Esophagus squamous epithelium (tissue), 5 donors: ENCODE results near the gene CUEDC1. TPM values are rescaled to one million over a fixed set of nuclear protein-coding genes. Genes with fewer than 3 reads are reported as not detected.

ENCODE experiments used
- DNase-seq: peaks from one replicate; lab custom pipeline; 2025; lab: John Stamatoyannopoulos, UW
- H3K27ac ChIP-seq, 4 donors: fragments of 200-600 bp; sonication (generic); one replicate each; pipeline ENCODE4 v1.5.1; 2016 to 2019; ENCODE audit warnings: mild to moderate bottlenecking in 1 of 4
- H3K27me3 ChIP-seq, 4 donors: fragments of 200-600 bp; sonication (generic); 1 replicate in 3 of 4; 2 replicates in 1 of 4; pipeline versions ENCODE4 v1.5.1 to v1.6.0; 2017 to 2021; ENCODE audit warnings: antibody characterized with exemption in 1 of 4
- H3K36me3 ChIP-seq, 3 donors: fragments of 200-600 bp; sonication (generic); one replicate each; pipeline ENCODE4 v1.5.1; 2016 to 2019
- H3K4me1 ChIP-seq, 3 donors: fragments of 200-600 bp; sonication (generic); one replicate each; pipeline ENCODE4 v1.5.1; 2017 to 2019
- H3K4me3 ChIP-seq, 4 donors: fragments of 200-600 bp; sonication (generic); 1 replicate in 3 of 4; 2 replicates in 1 of 4; pipeline ENCODE4 v1.5.1; 2016 to 2019; ENCODE audit warnings: mild to moderate bottlenecking in 2 of 4, moderate library complexity in 1 of 4
- H3K9me3 ChIP-seq, 3 donors: fragments of 200-600 bp; sonication (generic); one replicate each; pipeline ENCODE4 v1.5.1; 2016 to 2019
- POLR2A ChIP-seq, 4 donors: fragments of 450-650 bp; IDR thresholded peaks; one replicate each; pipeline ENCODE4 v1.6.1; 2017; ENCODE audit warnings: antibody characterized with exemption in 4 of 4, mild to moderate bottlenecking in 4 of 4, moderate library complexity in 3 of 4
- WGBS, 2 donors: methylation state at CpG; one replicate each; pipeline ENCODE4 v1.1.5; 2018; 5-methylcytosine and 5-hydroxymethylcytosine counted together
- intact Hi-C: fragments of 100-400 bp; cut with DNase I; formaldehyde crosslinking; loops from one replicate; pipeline ENCODE4 v1.15.0; 2022
- total RNA-seq, 4 donors: library from RNA; depleted of rRNA; stranded (reverse); fragments of >200 nt; gene quantifications; one replicate each; pipeline ENCODE4 v1.1.0, GENCODE V29; 2016
- TF ChIP-seq, protein P1 (sequence below), 6 experiments: fragments of 450-650 bp in 4 of 6; fragments of 200-600 bp in 2 of 6; sonication (generic) in 2 of 6; IDR thresholded peaks; one replicate each; pipeline ENCODE4 v1.5.1; 2016 to 2019; ENCODE audit warnings: antibody characterized with exemption in 6 of 6, mild to moderate bottlenecking in 4 of 6, moderate library complexity in 4 of 6
- donor health status: DM: yes; HTN: yes; CAD: no.

CUEDC1 gene
- total RNA-seq, 4 donors from 2014 or later = 7.4 to 27.3 (median 18.4) TPM

DNA sequence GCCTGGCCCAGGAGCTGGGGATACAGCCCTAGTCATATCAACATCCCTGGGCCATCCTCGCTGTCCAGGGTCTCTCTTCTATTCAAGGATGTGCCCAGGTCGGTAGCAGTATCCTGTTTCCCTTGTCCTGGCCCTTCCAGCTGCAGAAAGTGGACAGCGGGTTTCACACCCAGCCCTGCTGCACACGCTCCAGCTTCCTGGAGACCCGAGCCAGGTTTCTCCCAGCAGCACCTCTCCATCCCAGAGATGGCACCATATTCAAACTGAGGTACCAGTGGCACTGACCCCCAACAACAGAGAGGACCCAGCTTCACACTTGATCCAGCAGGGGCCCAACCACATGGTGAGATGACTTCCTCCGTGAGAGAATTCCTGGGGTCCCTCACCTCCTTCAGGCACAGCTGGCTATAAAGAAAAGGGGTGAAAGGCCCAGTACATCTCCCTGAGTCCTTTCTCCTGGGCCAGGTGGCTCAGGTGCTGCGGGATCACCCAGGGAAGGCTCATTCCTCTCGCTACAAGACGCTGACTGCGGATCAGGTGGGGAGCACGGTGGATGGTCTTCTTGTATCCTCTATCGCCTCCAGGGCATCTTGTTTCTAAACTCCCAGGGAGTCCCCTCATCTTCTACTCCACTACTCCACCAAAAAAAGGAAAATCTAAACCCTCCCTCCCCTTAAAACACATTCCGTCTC lies 1.4 kb downstream of the CUEDC1 start:
- Histone ChIP-seq H3K36me3 (no peaks in the 10 kb centered on the region), H3K4me3 (peak overlapping the region; percentile 67 to 92 (median 88)), H3K4me1 (peaks cover 50 to 73% (median 52%) of the 10 kb centered on the region in 3 donors), H3K27ac (peak overlapping the region; percentile 93 to 98 (median 95)), H3K27me3 (no peaks in the 10 kb centered on the region), H3K9me3 (no peaks in the 10 kb centered on the region)
- intact Hi-C loops = loop anchor here (10.0 kb wide), 1 partner anchor 89 kb away; no protein-coding TSS in a partner anchor
- TF ChIP-seq, protein P1, sequence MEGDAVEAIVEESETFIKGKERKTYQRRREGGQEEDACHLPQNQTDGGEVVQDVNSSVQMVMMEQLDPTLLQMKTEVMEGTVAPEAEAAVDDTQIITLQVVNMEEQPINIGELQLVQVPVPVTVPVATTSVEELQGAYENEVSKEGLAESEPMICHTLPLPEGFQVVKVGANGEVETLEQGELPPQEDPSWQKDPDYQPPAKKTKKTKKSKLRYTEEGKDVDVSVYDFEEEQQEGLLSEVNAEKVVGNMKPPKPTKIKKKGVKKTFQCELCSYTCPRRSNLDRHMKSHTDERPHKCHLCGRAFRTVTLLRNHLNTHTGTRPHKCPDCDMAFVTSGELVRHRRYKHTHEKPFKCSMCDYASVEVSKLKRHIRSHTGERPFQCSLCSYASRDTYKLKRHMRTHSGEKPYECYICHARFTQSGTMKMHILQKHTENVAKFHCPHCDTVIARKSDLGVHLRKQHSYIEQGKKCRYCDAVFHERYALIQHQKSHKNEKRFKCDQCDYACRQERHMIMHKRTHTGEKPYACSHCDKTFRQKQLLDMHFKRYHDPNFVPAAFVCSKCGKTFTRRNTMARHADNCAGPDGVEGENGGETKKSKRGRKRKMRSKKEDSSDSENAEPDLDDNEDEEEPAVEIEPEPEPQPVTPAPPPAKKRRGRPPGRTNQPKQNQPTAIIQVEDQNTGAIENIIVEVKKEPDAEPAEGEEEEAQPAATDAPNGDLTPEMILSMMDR (IDR thresholded peaks at IDR 0.05) = no peak
- 54 to 66% methylated on average over 9 to 12 of the region's 13 CpGs for WGBS, 2 donors
- DNase-seq = no peak

- Histone ChIP-seq H3K9me3 (no peaks in the 10 kb centered on the region), H3K4me3 (peak overlapping the region in 1 of 4 donors; percentile 92), H3K36me3 (no peaks in the 10 kb centered on the region), H3K4me1 (peaks cover 56 to 80% (median 56%) of the 10 kb centered on the region in 3 donors), H3K27ac (peak overlapping the region; percentile 93 to 98 (median 95)), H3K27me3 (no peaks in the 10 kb centered on the region)
- no peak for DNase-seq
- TF ChIP-seq, protein P1 (IDR thresholded peaks at IDR 0.05) = no peak
- no peak for TF ChIP-seq POLR2A (IDR thresholded peaks at IDR 0.05)
- WGBS, 2 donors = 60% methylated on average over 1 of the region's 1 CpG; no CpG with 5 or more reads in 1 of the 2 donors
- intact Hi-C loops = loop anchor here (10.0 kb wide), 1 partner anchor 88 kb away; no protein-coding TSS in a partner anchor
Observed at GRCh38 chr17:57953219-57953618, 2.0 kb downstream of the CUEDC1 start.

- no peak for DNase-seq
- H3K4me3 ChIP-seq = no peak overlapping the region
- H3K27ac ChIP-seq = peak overlapping the region; percentile 86 to 98 (median 94)
- peaks cover 71 to 100% (median 82%) of the 10 kb centered on the region in 3 donors for H3K4me1 ChIP-seq
- no peaks in the 10 kb centered on the region for H3K9me3 ChIP-seq
- WGBS, 2 donors = 48 to 61% methylated on average over 3 to 5 of the region's 5 CpGs
- TF ChIP-seq POLR2A (IDR thresholded peaks at IDR 0.05) = no peak
- TF ChIP-seq, protein P1 (IDR thresholded peaks at IDR 0.05) = no peak
- intact Hi-C loops = loop anchor here (10.0 kb wide), 3 partner anchors 45 to 85 kb away; no protein-coding TSS in a partner anchor
- H3K27me3 ChIP-seq = no peaks in the 10 kb centered on the region
- H3K36me3 ChIP-seq = no peaks in the 10 kb centered on the region
Observed at GRCh38 chr17:57949649-57950048, 5.6 kb downstream of the CUEDC1 start.

- no peaks in the 10 kb centered on the region for H3K27me3 ChIP-seq
- H3K4me1 ChIP-seq = peaks cover 63 to 100% (median 79%) of the 10 kb centered on the region in 3 donors
- H3K4me3 ChIP-seq = peak overlapping the region in 1 of 4 donors; percentile 9
- intact Hi-C loops = loop anchor here (10.0 kb wide), 2 partner anchors 46 to 54 kb away; no protein-coding TSS in a partner anchor
- TF ChIP-seq POLR2A (IDR thresholded peaks at IDR 0.05) = peak in 1 of 4 donors; percentile 13
- TF ChIP-seq, protein P1 (IDR thresholded peaks at IDR 0.05) = no peak
- DNase-seq = no peak
- WGBS, 2 donors = 3 to 19% methylated on average over 2 to 5 of the region's 5 CpGs
- no peaks in the 10 kb centered on the region for H3K9me3 ChIP-seq
- no peaks in the 10 kb centered on the region for H3K36me3 ChIP-seq
- H3K27ac ChIP-seq = peak overlapping the region; percentile 86 to 98 (median 94)
Observed at GRCh38 chr17:57948555-57949420, 6.4 kb downstream of the CUEDC1 start.
